ENCODE results near the gene APBA1.

APBA1 gene

DNA sequence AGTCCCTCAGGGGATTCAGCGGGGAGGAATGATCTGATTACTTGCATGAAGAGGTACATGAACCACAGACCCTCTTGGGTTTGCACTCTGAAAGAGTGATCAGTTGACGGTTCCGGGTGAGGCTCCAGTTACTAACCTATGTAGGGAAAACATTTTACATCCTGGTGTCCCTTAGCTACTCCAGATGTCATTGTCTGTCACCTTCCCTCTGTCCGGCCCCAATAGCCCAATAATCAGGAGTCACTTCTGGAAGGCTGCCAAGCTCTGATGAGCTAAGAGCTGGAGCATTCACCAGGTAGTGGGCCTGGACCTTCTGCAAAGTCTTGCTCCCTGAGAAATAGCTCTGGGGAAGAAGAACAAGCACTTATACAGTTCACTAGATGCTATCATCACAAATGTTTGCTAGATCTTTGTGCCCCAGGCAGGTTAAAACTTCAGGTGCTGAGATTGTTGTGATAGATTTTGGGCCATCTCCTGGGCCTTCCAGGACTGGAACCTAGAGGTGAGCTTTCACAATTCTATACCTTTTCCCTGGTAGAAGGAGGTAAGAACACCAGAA lies 282.7 kb downstream of the APBA1 start:
- no peak overlapping the region for H3K4me3 ChIP-seq (ENCODE audit: low read depth, low read length)
- no peak for TF ChIP-seq MYC (IDR thresholded peaks at IDR 0.05; ENCODE audit: low read depth, low read length)
- TF ChIP-seq, protein P1, sequence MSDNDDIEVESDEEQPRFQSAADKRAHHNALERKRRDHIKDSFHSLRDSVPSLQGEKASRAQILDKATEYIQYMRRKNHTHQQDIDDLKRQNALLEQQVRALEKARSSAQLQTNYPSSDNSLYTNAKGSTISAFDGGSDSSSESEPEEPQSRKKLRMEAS (IDR thresholded peaks at IDR 0.05; ENCODE audit: low read depth, low read length) = no peak
- TF ChIP-seq, protein P2, sequence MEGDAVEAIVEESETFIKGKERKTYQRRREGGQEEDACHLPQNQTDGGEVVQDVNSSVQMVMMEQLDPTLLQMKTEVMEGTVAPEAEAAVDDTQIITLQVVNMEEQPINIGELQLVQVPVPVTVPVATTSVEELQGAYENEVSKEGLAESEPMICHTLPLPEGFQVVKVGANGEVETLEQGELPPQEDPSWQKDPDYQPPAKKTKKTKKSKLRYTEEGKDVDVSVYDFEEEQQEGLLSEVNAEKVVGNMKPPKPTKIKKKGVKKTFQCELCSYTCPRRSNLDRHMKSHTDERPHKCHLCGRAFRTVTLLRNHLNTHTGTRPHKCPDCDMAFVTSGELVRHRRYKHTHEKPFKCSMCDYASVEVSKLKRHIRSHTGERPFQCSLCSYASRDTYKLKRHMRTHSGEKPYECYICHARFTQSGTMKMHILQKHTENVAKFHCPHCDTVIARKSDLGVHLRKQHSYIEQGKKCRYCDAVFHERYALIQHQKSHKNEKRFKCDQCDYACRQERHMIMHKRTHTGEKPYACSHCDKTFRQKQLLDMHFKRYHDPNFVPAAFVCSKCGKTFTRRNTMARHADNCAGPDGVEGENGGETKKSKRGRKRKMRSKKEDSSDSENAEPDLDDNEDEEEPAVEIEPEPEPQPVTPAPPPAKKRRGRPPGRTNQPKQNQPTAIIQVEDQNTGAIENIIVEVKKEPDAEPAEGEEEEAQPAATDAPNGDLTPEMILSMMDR (IDR thresholded peaks at IDR 0.05; ENCODE audit: low read depth, low read length) = no peak
- TF ChIP-seq POLR2A (IDR thresholded peaks at IDR 0.05; ENCODE audit: extremely low read depth, insufficient read length) = no peak
- DNase-seq (ENCODE audit: low read depth) = no peak

DNA sequence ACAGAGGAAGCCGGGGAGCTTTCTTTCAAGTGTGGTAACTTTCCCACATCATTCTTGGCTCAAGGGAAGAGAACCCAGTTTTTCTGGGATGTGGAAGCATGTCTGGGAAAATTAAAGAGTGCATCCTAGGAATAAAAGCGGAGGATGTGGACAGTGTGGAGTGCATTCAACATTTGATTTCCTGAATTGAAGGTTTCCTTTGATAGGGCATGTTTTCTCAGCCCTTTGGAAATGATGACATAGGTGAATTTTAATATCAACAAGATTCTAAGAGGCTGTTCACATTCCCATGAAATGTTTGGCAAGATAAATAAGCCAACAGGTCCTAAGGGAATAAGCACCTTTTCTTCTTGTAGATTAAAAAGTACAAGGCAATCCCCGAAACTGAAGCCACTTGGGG lies 283.6 kb downstream of the APBA1 start:
- TF ChIP-seq, protein P2 (IDR thresholded peaks at IDR 0.05; ENCODE audit: low read depth, low read length) = no peak
- TF ChIP-seq MYC (IDR thresholded peaks at IDR 0.05; ENCODE audit: low read depth, low read length) (no peak), POLR2A (IDR thresholded peaks at IDR 0.05; ENCODE audit: extremely low read depth, insufficient read length) (no peak)
- TF ChIP-seq, protein P1 (IDR thresholded peaks at IDR 0.05; ENCODE audit: low read depth, low read length) = no peak
- no peak overlapping the region for H3K4me3 ChIP-seq (ENCODE audit: low read depth, low read length)
- DNase-seq (ENCODE audit: low read depth) = no peak

DNA sequence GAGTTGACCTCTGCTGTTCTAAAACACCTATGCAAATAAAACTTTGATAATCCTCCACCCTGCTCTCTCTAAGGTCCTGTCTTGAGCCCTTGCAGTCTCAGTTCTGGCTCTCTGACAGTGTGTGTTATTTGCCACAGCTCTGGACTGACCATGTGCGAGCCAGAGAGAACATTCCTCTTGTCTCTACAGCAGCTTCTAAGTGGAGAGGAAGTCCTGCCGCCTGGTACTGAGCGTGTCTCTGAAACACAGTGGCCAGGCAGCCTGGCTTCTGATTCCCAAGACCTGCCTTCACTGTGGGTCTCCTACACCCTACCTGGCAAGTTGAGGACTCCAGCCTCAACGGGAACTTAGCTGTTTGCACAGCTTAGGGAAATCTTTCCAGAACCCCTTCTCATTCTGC lies 285.5 kb downstream of the APBA1 start:
- TF ChIP-seq MYC (IDR thresholded peaks at IDR 0.05; ENCODE audit: low read depth, low read length) (no peak), POLR2A (IDR thresholded peaks at IDR 0.05; ENCODE audit: extremely low read depth, insufficient read length) (no peak)
- TF ChIP-seq, protein P2 (IDR thresholded peaks at IDR 0.05; ENCODE audit: low read depth, low read length) = no peak
- TF ChIP-seq, protein P1 (IDR thresholded peaks at IDR 0.05; ENCODE audit: low read depth, low read length) = no peak
- no peak for DNase-seq (ENCODE audit: low read depth)

DNA sequence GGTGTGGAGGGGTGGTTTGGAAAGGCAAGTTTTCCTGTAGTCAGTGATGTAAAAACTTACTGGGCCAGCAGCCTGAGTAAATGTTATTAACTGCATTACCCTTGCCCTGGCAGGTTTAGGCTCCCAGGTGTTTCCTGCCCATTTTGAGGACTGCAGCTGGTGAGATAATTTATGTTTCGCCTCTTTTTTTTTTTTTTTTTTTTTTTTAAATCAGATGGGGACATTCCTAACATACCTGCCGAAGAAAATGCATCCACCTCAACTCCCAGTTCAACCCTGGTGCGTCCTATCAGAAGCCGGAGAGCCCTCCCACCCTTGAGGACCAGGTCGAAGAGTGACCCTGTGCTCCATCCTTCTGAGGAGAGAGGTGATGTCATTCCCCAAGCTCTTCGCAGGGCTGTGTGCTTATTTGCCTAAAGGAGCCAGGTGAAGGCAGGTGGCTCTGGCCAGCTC lies 286.6 kb downstream of the APBA1 start:
- no peak overlapping the region for H3K4me3 ChIP-seq (ENCODE audit: low read depth, low read length)
- TF ChIP-seq POLR2A (IDR thresholded peaks at IDR 0.05; ENCODE audit: extremely low read depth, insufficient read length) = no peak
- TF ChIP-seq, protein P2 (IDR thresholded peaks at IDR 0.05; ENCODE audit: low read depth, low read length) = no peak
- TF ChIP-seq MYC (IDR thresholded peaks at IDR 0.05; ENCODE audit: low read depth, low read length) = no peak
- TF ChIP-seq, protein P1 (IDR thresholded peaks at IDR 0.05; ENCODE audit: low read depth, low read length) = no peak
- no peak for DNase-seq (ENCODE audit: low read depth)

More for the DNA sequence above, 285.5 kb downstream of the APBA1 start:
- H3K4me3 ChIP-seq (ENCODE audit: low read depth, low read length) = no peak overlapping the region

DNA sequence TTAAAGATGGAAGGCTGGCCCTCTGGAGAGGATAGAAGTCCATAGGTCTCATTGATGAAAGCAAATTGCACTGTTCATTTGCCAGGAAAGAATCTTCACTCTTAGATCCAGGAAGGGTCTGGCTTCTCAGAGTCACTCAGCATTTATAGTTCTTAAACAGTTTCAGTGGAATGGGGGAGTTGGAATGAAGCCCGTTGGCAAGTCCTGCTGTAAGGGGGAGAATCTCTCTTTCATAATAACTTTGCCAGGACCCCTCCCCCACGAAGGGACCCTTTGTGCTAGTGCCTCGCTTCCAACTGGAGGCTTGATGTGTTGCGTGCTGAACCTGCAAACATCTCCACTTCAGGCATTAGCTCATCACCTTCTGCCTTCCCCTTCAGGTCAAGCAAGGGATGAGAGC lies 290.0 kb downstream of the APBA1 start:
- TF ChIP-seq MYC (IDR thresholded peaks at IDR 0.05; ENCODE audit: low read depth, low read length) (no peak), POLR2A (IDR thresholded peaks at IDR 0.05; ENCODE audit: extremely low read depth, insufficient read length) (no peak)
- TF ChIP-seq, protein P1 (IDR thresholded peaks at IDR 0.05; ENCODE audit: low read depth, low read length) = no peak
- TF ChIP-seq, protein P2 (IDR thresholded peaks at IDR 0.05; ENCODE audit: low read depth, low read length) = no peak
- no peak overlapping the region for H3K4me3 ChIP-seq (ENCODE audit: low read depth, low read length)
- DNase-seq (ENCODE audit: low read depth) = no peak

Measured in NB4 (cell line).